Liver (tissue), 3 donors: Measurements from ENCODE around the gene MRPL24.

Source experiments
- ATF3 ChIP-seq: IDR thresholded peaks from 2 replicates; pipeline ENCODE4 v1.6.1; 2016; ENCODE audit warnings: antibody characterized with exemption
- CTCF ChIP-seq: fragments of 150-350 bp; IDR thresholded peaks from 2 replicates; pipeline ENCODE4 v1.5.1; 2017; ENCODE audit warnings: improper control_type of control experiment, low read depth, low read length; ENCODE audit not compliant: missing input control
- HNF4G ChIP-seq: IDR thresholded peaks from 2 replicates; pipeline ENCODE4 v1.6.1; 2016; ENCODE audit warnings: antibody characterized with exemption
- JUND ChIP-seq, 2 donors: IDR thresholded peaks; 2 replicates each; pipeline ENCODE4 v1.6.1; 2016; ENCODE audit warnings: antibody characterized with exemption in 2 of 2
- MAX ChIP-seq: IDR thresholded peaks from 2 replicates; pipeline ENCODE4 v1.6.1; 2016; ENCODE audit warnings: antibody characterized with exemption
- RAD21 ChIP-seq, 2 donors: IDR thresholded peaks; 2 replicates each; pipeline ENCODE4 v1.6.1; 2016; ENCODE audit warnings: antibody characterized with exemption in 2 of 2, mild to moderate bottlenecking in 2 of 2
- SP1 ChIP-seq: IDR thresholded peaks from 2 replicates; pipeline ENCODE4 v1.6.1; 2018; ENCODE audit warnings: antibody characterized with exemption, mild to moderate bottlenecking
- YY1 ChIP-seq: IDR thresholded peaks from 2 replicates; pipeline ENCODE4 v1.6.1; 2016; ENCODE audit warnings: antibody characterized with exemption, mild to moderate bottlenecking
- donor health status: healthy.
- donor health status: healthy.

GRCh38 chr1:156748670-156749418, 8.0 kb upstream of the MRPL24 start:
- no peak for TF ChIP-seq CTCF
- no peak for TF ChIP-seq YY1
- TF ChIP-seq SP1, result peak; percentile 38
- TF ChIP-seq MAX, result no peak
- TF ChIP-seq HNF4G, result no peak
- no peak for TF ChIP-seq JUND (IDR thresholded peaks at IDR 0.05)
- no peak for TF ChIP-seq ATF3
- peak in 1 of 2 donors; percentile 8 for TF ChIP-seq RAD21 (IDR thresholded peaks at IDR 0.05)
